Astrocyte (in vitro differentiated cells and primary cell): Measurements from ENCODE around the gene GALNT1.

Experiments used
- CTCF ChIP-seq: IDR thresholded peaks from 2 replicates; pipeline ENCODE4 v1.5.1; 2011; ENCODE audit warnings: low read depth, mild to moderate bottlenecking, inconsistent platforms, low read length, moderate library complexity; ENCODE audit not compliant: insufficient read depth
- EZH2 ChIP-seq: IDR thresholded peaks from 2 replicates; pipeline ENCODE4 v1.6.1; 2012; ENCODE audit warnings: mild to moderate bottlenecking, low read length, inconsistent platforms; ENCODE audit not compliant: insufficient read depth

- TF ChIP-seq CTCF (no peak), EZH2 (no peak)
Measured at GRCh38 chr18:35692866-35693265, 111.3 kb downstream of the GALNT1 start.
